Measurements from ENCODE around the gene RRP9. TPM values are rescaled to one million over a fixed set of nuclear protein-coding genes. Genes with fewer than 3 reads are reported as not detected.
"Not testable (repeated sequence)": the region's sequence is repeated elsewhere in the genome, so short reads cannot be mapped to it uniquely, and the experiment has no call there.

RRP9 gene
- total RNA-seq, 1 donor from 2014 or later, result 15.4 TPM

DNA sequence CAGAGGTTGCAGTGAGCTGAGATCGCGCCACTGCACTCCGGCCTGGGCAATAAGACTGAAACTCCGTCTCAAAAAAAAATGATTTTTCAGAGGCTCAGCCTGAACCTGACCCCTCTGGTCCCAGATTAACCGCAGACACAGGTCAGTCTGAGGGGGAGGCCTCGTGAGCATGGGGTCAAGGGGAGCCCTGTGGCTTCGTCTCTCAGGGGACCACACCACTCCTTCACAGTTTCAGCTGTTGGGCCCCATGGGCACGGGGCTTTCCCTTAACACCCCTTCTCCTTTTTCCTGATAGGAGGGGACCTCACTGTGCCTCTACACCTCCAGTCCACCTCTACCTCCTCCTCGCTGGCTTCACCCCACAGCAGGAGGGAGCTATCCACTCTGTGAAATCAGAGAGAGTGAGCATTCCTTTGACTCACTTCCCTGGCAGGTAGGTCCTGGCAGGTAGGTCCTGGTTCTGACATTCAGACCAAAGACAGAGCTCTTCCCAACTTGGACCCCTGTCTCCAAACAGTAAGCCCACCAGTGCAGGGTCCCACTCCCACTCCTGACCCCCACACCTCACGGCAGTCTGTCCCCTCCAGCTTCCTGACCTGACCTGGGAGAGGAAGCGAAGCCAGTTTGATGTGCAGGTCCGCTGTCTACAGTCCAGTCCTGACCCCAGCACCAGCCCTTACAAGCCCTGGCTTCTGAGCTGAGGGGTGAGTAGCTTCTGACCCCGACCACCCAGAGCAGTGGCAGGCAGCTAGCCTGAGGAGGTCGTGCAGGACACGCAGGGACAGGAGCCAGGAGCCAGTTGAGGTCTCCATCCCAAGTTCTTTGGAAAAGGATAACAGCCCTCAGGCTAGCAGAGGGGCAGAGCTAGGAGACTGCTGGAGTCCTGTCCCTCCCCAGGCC lies 9.0 kb downstream of the RRP9 start:
- no peaks in the 10 kb centered on the region for H3K27me3 ChIP-seq
- peaks cover 48 to 55% of the 10 kb centered on the region in 2 donors for H3K36me3 ChIP-seq
- intact Hi-C loops (cut with DNase I), result no loop called here
- peak in 1 of 2 donors; percentile 53 for DNase-seq (ENCODE audit: low spot score in 2 of 2)
- TF ChIP-seq, protein P1, sequence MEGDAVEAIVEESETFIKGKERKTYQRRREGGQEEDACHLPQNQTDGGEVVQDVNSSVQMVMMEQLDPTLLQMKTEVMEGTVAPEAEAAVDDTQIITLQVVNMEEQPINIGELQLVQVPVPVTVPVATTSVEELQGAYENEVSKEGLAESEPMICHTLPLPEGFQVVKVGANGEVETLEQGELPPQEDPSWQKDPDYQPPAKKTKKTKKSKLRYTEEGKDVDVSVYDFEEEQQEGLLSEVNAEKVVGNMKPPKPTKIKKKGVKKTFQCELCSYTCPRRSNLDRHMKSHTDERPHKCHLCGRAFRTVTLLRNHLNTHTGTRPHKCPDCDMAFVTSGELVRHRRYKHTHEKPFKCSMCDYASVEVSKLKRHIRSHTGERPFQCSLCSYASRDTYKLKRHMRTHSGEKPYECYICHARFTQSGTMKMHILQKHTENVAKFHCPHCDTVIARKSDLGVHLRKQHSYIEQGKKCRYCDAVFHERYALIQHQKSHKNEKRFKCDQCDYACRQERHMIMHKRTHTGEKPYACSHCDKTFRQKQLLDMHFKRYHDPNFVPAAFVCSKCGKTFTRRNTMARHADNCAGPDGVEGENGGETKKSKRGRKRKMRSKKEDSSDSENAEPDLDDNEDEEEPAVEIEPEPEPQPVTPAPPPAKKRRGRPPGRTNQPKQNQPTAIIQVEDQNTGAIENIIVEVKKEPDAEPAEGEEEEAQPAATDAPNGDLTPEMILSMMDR (IDR thresholded peaks at IDR 0.05), result no peak
- H3K4me3 ChIP-seq, result no peak overlapping the region
- H3K27ac ChIP-seq, result no peak overlapping the region
- H3K9me3 ChIP-seq, result no peaks in the 10 kb centered on the region
- no peaks in the 10 kb centered on the region for H3K4me1 ChIP-seq

DNA sequence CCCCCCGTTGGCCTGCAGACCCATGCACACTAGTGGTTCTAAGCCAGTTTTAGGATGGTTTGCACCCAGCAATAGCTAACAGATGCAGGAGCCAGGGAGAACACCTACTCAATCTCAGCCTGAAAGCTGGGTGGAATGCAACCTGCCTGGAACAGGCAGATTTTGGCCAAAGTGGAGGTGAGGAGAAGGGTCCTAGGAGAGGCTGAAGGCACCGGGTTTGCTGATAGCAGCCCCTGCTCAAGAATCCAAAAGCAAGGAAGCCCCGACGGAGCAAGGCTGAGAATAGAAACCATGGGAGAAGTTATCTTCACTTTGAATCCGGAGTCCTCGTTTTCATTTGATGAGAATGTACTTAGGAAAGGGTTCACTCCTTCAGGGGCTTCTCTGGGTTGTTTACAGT lies 9.9 kb downstream of the RRP9 start:
- intact Hi-C loops (cut with DNase I), result no loop called here
- H3K27me3 ChIP-seq, result no peaks in the 10 kb centered on the region
- peaks cover 39 to 45% of the 10 kb centered on the region in 2 donors for H3K36me3 ChIP-seq
- no peaks in the 10 kb centered on the region for H3K9me3 ChIP-seq
- DNase-seq (ENCODE audit: low spot score in 2 of 2), result peak in 1 of 2 donors; percentile 16
- TF ChIP-seq, protein P1 (IDR thresholded peaks at IDR 0.05), result no peak
- H3K4me3 ChIP-seq, result no peak overlapping the region
- H3K27ac ChIP-seq, result no peak overlapping the region
- H3K4me1 ChIP-seq, result no peaks in the 10 kb centered on the region

DNA sequence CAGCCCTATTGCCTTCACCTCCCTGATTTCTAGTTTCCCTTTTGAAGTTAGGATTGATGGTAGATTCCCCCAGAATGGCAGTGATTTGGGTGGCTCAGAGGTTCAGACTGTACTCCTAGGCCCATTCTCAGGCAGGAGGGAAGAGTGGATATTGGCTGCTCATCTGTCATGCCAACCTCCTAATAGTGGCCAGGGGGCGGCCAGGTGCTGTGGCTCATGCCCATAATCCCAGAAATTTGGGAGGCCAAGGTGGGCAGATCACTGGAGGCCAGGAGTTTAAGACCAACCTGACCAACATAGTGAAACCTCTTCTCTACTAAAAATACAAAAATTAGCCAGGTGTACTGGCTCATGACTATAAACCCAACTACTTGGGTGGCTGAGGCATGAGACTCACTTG lies 11.3 kb downstream of the RRP9 start:
- intact Hi-C loops (cut with DNase I), result no loop called here
- Histone ChIP-seq H3K4me1 (no peaks in the 10 kb centered on the region), H3K27me3 (no peaks in the 10 kb centered on the region), H3K9me3 (no peaks in the 10 kb centered on the region), H3K27ac (no peak overlapping the region), H3K4me3 (no peak overlapping the region), H3K36me3 (peaks cover 26 to 32% of the 10 kb centered on the region in 2 donors)
- TF ChIP-seq, protein P1 (IDR thresholded peaks at IDR 0.05), result no peak
- DNase-seq (ENCODE audit: low spot score in 2 of 2), result peak in 1 of 2 donors; percentile 41

DNA sequence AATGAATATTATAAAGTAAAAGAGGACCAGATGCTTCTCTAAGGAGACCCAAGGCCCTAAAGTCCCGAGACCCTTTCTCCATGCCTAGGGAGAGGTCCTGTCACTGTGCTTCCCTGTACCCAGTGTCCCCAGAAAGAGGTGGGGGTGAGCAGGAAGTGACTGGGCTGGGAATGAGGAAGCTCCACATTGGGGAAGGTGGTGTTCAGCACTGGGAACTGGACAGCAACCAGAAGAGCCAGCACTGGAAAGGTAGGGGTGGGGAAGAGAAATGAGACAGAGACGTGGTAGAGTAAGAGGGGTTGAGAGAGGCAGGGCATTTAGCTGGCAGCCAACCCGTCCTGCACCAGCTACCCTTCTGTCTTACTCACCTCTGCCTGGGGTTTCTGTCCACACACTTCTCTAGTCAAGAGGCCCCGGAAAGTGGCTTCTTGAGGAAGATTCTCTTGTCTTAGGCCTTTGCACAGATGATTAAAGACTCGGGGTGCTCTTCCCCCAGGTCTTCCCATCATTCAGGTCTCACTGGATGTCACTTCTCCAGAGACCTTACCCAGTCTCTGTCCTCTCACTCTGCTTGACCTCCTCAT lies 12.2 kb downstream of the RRP9 start:
- H3K9me3 ChIP-seq, result no peaks in the 10 kb centered on the region

DNA sequence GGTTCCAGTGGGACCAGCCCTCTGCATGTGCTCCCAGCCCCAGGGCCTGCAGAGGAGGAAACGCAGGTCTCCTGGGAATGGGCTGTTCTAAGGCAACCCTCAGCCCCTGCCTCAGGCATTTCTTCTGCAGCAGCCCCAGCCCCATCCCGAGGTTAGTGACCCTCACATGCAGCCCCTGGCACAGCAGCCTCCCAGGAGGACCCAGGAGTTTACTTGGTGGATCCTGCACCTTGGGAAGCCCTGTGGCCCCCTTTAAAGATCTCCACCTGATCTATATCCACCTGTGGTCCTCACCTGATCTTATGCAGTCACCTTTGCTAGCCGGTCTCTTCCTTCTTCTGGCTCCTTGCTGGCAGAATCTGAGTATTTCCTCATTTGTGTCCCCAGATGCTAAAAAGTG lies 12.7 kb downstream of the RRP9 start:
- H3K27me3 ChIP-seq; H3K27ac ChIP-seq; intact Hi-C loops (cut with DNase I); H3K4me3 ChIP-seq; H3K9me3 ChIP-seq; H3K4me1 ChIP-seq: not testable (repeated sequence)
- peak in 1 of 2 donors; percentile 42 for DNase-seq (ENCODE audit: low spot score in 2 of 2)
- H3K36me3 ChIP-seq, result peaks cover 11 to 17% of the 10 kb centered on the region in 2 donors

More for the DNA sequence above, 12.2 kb downstream of the RRP9 start:
- H3K27ac ChIP-seq, result no peak overlapping the region
- peaks cover 17 to 23% of the 10 kb centered on the region in 2 donors for H3K36me3 ChIP-seq
- H3K27me3 ChIP-seq, result no peaks in the 10 kb centered on the region
- no peak overlapping the region for H3K4me3 ChIP-seq
- TF ChIP-seq, protein P1 (IDR thresholded peaks at IDR 0.05), result no peak
- peak in 1 of 2 donors; percentile 43 for DNase-seq (ENCODE audit: low spot score in 2 of 2)
- intact Hi-C loops (cut with DNase I), result no loop called here
- H3K4me1 ChIP-seq, result no peaks in the 10 kb centered on the region

DNA sequence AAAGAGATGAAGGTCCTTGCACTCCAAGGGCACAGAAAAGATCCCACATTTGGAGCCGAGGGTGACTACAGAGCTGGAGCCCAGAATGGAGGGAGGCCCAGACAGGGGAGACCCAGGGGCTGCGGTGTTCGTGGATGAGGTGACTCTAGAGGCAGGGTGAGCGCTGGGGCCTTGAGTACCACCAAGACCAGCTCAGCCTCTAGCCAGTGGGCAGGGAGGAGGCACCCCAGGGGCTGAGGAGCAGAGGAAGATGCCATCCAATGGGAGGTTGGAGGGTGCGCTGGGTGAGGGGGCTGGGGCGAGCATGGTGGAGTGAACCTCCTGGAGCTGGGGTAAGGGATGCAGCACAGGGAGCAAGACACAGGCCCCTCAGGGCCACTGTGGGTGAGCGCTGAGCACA lies 13.3 kb downstream of the RRP9 start:
- TF ChIP-seq, protein P1 (IDR thresholded peaks at IDR 0.05), result no peak
- Histone ChIP-seq H3K27ac (no peak overlapping the region), H3K9me3 (no peaks in the 10 kb centered on the region), H3K27me3 (no peaks in the 10 kb centered on the region), H3K36me3 (peaks cover 7 to 12% of the 10 kb centered on the region in 2 donors), H3K4me3 (no peak overlapping the region), H3K4me1 (no peaks in the 10 kb centered on the region)
- intact Hi-C loops (cut with DNase I), result no loop called here
- peak in 1 of 2 donors; percentile 39 for DNase-seq (ENCODE audit: low spot score in 2 of 2)
